Stomach (tissue), 4 donors: ENCODE measurements around the gene TAAR9.

ENCODE experiments used
- POLR2A ChIP-seq, 4 donors: fragments of 450-650 bp; IDR thresholded peaks; one replicate each; pipeline ENCODE4 v1.6.1; 2016; ENCODE audit warnings: antibody characterized with exemption in 4 of 4, control low read depth in 2 of 4, mild to moderate bottlenecking in 1 of 4, moderate library complexity in 1 of 4
- TF ChIP-seq, protein P1 (sequence below), 7 experiments: fragments of 450-650 bp in 4 of 7; fragments of 200-600 bp in 3 of 7; sonication (generic) in 3 of 7; IDR thresholded peaks; one replicate each; pipeline ENCODE4 v1.5.1; 2016 to 2019; ENCODE audit warnings: antibody characterized with exemption in 7 of 7, control low read depth in 2 of 7, mild to moderate bottlenecking in 1 of 7

DNA sequence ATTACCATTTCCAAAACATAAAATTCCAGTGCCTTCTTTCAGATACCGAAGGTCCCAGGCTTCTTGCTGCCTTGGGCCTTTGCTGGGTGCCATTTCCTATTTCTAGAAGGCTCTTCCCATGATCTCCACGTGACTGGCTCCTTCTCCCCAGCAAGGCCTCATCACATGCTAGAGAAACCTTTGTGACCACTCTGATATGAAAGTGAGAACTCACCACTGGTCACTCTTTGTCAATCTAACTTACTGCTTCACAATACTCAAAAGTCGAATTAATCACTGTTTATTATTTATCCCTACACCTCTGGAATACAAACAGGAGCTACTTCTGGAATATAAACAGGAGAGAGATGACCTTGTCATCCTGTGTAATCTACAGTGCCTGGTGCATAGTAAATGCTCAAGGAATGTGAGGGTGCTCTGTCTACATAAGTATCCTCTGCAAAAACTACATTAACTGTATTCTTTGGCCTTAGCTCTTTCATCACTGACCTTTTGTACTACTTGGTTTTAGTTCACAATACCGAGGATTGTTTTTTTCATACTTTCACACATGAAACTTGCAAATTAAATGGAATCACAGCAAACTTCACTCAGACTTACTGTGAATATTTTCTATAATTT lies 26.8 kb upstream of the TAAR9 start:
- TF ChIP-seq, protein P1, sequence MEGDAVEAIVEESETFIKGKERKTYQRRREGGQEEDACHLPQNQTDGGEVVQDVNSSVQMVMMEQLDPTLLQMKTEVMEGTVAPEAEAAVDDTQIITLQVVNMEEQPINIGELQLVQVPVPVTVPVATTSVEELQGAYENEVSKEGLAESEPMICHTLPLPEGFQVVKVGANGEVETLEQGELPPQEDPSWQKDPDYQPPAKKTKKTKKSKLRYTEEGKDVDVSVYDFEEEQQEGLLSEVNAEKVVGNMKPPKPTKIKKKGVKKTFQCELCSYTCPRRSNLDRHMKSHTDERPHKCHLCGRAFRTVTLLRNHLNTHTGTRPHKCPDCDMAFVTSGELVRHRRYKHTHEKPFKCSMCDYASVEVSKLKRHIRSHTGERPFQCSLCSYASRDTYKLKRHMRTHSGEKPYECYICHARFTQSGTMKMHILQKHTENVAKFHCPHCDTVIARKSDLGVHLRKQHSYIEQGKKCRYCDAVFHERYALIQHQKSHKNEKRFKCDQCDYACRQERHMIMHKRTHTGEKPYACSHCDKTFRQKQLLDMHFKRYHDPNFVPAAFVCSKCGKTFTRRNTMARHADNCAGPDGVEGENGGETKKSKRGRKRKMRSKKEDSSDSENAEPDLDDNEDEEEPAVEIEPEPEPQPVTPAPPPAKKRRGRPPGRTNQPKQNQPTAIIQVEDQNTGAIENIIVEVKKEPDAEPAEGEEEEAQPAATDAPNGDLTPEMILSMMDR (IDR thresholded peaks at IDR 0.05): no peak
- no peak for TF ChIP-seq POLR2A (IDR thresholded peaks at IDR 0.05)
